ENCODE measurements around the gene AP1M2.

AP1M2 gene

GRCh38 chr19:10543420-10544241 is 43.5 kb downstream of the AP1M2 start, which contains the start of gene ATG4D (continued):
- no peak for TF ChIP-seq ZNF518A (tag by site-specific recombination; conservative IDR thresholded peaks at IDR 0.05; ENCODE audit: low read depth)
- TF ChIP-seq ZNF747 (tag by site-specific recombination; IDR thresholded peaks at IDR 0.05), result no peak
- TF ChIP-seq ZNF792 (tag by site-specific recombination; IDR thresholded peaks at IDR 0.05), result no peak
- TF ChIP-seq ZNF37A (tag by site-specific recombination; IDR thresholded peaks at IDR 0.05), result no peak
- peak; percentile 73 for TF ChIP-seq ZNF660 (tag by site-specific recombination; IDR thresholded peaks at IDR 0.05)
- TF ChIP-seq ZNF211 (tag by site-specific recombination; IDR thresholded peaks at IDR 0.05; ENCODE audit: low read depth), result no peak
- no peak for TF ChIP-seq TRIM28 (IDR thresholded peaks at IDR 0.05; ENCODE audit: borderline replicate concordance, low read length)
- no peak for TF ChIP-seq ZSCAN18 (tag by site-specific recombination; IDR thresholded peaks at IDR 0.05)
- TF ChIP-seq PATZ1 (tag by site-specific recombination; IDR thresholded peaks at IDR 0.05), result peak; percentile 86
- TF ChIP-seq ZNF530 (tag by site-specific recombination; IDR thresholded peaks at IDR 0.05; ENCODE audit: low read depth), result no peak
- peak; percentile 68 for TF ChIP-seq YY1 (tag by site-specific recombination; IDR thresholded peaks at IDR 0.05)
- no peak for TF ChIP-seq INSM2 (tag by site-specific recombination; IDR thresholded peaks at IDR 0.05)
- peak; percentile 67 for TF ChIP-seq ZIC2 (tag by site-specific recombination; IDR thresholded peaks at IDR 0.05)
- TF ChIP-seq ZNF48 (tag by site-specific recombination; IDR thresholded peaks at IDR 0.05), result no peak
- no peak for TF ChIP-seq ZNF621 (tag by site-specific recombination; IDR thresholded peaks at IDR 0.05)
- no peak for TF ChIP-seq ZNF791 (tag by site-specific recombination; IDR thresholded peaks at IDR 0.05)
- TF ChIP-seq ZNF777 (tag by site-specific recombination; IDR thresholded peaks at IDR 0.05; ENCODE audit: borderline replicate concordance), result peak; percentile 85; the same call in 1 of the 2 replicates
- no peak for TF ChIP-seq HOXA7 (CRISPR knock-in tag; IDR thresholded peaks at IDR 0.05; ENCODE audit: borderline replicate concordance)
- TF ChIP-seq ZNF184 (tag by site-specific recombination; IDR thresholded peaks at IDR 0.05), result no peak
- no peak for TF ChIP-seq ZNF555 (tag by site-specific recombination; conservative IDR thresholded peaks at IDR 0.05)
- TF ChIP-seq ZNF202 (tag by site-specific recombination; IDR thresholded peaks at IDR 0.05; ENCODE audit: borderline replicate concordance), result no peak
- 0 out of 2 replicates have a peak, but pooled peaks have one; percentile 26 for TF ChIP-seq ZNF398 (tag by site-specific recombination; IDR thresholded peaks at IDR 0.05)
- TF ChIP-seq ZNF302 (tag by site-specific recombination; IDR thresholded peaks at IDR 0.05; ENCODE audit: low read depth), result no peak
- TF ChIP-seq ZNF366 (tag by site-specific recombination; conservative IDR thresholded peaks at IDR 0.05), result 0 out of 2 replicates have a peak, but pooled peaks have one; percentile 5
- TF ChIP-seq ZNF768 (tag by site-specific recombination; IDR thresholded peaks at IDR 0.05), result no peak
- TF ChIP-seq ZSCAN4 (tag by site-specific recombination; IDR thresholded peaks at IDR 0.05), result no peak
- no peak for TF ChIP-seq MZF1 (tag by site-specific recombination; IDR thresholded peaks at IDR 0.05; ENCODE audit: borderline replicate concordance)
